Measurements from ENCODE around the gene RYR2. TPM values are rescaled to one million over a fixed set of nuclear protein-coding genes. Genes with fewer than 3 reads are reported as not detected.

The RYR2 gene
- total RNA-seq, 4 donors from 2014 or later: 0.13 to 2.5 (median 0.88) TPM

DNA sequence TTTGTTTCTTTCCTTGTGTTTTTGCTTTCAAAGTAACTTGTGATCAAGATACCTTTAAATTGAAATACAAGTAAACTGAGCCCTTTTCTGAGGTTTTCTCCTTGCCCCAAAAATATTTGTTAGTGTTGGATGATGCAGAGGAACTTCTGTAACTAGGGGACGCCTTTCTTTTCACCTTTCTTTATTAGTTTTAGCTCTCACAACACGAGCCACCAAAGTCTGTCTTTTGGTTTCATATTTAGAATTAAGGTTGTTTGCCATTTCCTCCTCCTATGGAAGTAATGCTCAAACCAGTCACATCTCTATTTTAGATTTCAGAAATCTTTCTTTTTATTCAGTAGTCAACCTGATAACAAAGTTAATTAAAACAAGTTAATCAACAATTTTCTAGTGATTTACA lies 727.9 kb downstream of the RYR2 start:
- no peaks in the 10 kb centered on the region for H3K27me3 ChIP-seq
- no peak for DNase-seq
- no peak overlapping the region for H3K27ac ChIP-seq
- no peaks in the 10 kb centered on the region for H3K9me3 ChIP-seq
- no peaks in the 10 kb centered on the region for H3K36me3 ChIP-seq
- no peaks in the 10 kb centered on the region for H3K4me1 ChIP-seq
- TF ChIP-seq CTCF (IDR thresholded peaks at IDR 0.05): no peak
- TF ChIP-seq POLR2A (IDR thresholded peaks at IDR 0.05): no peak
- H3K4me3 ChIP-seq: no peak overlapping the region

DNA sequence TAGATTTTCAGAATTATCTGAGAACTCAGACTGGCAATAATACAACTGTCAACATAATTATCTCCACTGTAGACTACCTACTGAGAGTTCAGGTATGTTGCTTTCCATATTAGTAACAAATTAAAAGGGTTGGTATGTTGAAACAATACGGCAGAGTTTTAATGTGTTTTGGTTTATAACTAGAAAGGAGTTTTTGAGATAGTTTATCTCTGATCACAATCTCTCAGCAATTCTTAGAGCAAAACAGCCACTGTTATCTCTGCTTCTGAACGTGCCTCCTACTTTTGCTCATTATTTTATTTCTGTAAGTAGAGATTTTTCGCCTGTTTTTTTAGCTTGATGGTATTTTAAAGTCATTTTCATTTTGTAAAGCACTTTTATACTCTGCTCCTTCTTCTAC lies 730.0 kb downstream of the RYR2 start:
- Histone ChIP-seq H3K27ac (no peak overlapping the region), H3K36me3 (no peaks in the 10 kb centered on the region), H3K4me1 (no peaks in the 10 kb centered on the region), H3K9me3 (no peaks in the 10 kb centered on the region), H3K27me3 (no peaks in the 10 kb centered on the region), H3K4me3 (no peak overlapping the region)
- no peak for DNase-seq
- TF ChIP-seq CTCF (IDR thresholded peaks at IDR 0.05): no peak
- TF ChIP-seq POLR2A (IDR thresholded peaks at IDR 0.05): no peak

- Histone ChIP-seq H3K36me3 (no peaks in the 10 kb centered on the region), H3K27me3 (no peaks in the 10 kb centered on the region), H3K4me1 (no peaks in the 10 kb centered on the region), H3K9me3 (no peaks in the 10 kb centered on the region), H3K27ac (no peak overlapping the region), H3K4me3 (no peak overlapping the region)
- TF ChIP-seq POLR2A (IDR thresholded peaks at IDR 0.05) (no peak), CTCF (IDR thresholded peaks at IDR 0.05) (no peak)
- no peak for DNase-seq
These were observed 732.3 kb downstream of the RYR2 start for GRCh38 chr1:237774246-237774645.

DNA sequence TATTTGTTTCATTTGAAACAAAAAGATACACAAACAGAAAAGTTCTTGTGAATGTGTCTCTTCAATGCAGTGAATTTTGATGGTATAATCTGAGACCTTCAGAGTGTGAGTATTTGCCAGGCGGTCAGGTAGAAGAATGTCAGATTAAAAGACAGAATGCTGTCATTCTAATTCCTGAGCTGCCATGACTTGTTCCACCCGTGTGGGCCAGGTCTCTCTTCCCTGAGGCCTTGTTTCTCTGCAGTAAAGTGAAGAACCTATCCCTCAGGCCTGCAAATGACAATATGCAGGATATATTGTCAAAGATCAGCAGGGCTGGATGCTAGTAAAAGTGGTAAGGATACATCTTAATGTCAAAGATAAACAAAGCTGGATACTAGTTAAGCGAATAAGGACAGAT lies 737.4 kb downstream of the RYR2 start:
- TF ChIP-seq CTCF (IDR thresholded peaks at IDR 0.05) (no peak), POLR2A (IDR thresholded peaks at IDR 0.05) (no peak)
- Histone ChIP-seq H3K36me3 (no peaks in the 10 kb centered on the region), H3K27me3 (no peaks in the 10 kb centered on the region), H3K4me3 (no peak overlapping the region), H3K9me3 (no peaks in the 10 kb centered on the region), H3K4me1 (no peaks in the 10 kb centered on the region), H3K27ac (no peak overlapping the region)
- no peak for DNase-seq

DNA sequence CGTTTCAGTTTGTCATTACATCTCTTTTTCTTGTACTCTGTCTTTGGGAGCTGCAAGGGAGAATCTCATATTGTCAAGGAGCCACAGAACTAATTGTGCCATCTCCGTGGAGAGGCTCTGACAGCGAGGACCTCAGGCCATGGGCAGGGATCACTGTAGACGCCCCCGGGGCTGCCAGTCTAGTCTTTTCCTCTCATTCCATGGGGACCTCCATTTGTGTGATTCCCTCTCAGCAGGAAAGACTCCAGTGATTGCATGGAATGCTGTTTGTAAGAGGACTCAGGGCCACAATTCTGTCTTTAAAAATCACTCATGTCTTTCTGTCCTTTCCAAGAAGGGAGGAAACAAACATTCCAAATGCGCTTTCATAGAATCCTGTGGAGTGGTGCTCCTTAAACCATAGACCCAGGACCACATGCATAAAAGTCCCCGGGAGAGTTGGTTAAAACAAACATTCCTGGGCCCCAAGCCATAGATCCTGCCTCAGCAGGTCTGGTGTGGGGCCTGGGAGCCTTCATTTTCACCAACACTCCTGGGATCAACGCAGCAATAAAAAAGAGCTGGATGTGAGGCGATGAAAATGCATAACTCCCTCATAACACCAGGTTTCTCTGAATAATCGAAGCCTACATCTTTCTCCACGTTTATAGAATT lies 744.2 kb downstream of the RYR2 start:
- Histone ChIP-seq H3K27ac (no peak overlapping the region), H3K9me3 (no peaks in the 10 kb centered on the region), H3K27me3 (no peaks in the 10 kb centered on the region), H3K36me3 (no peaks in the 10 kb centered on the region), H3K4me1 (no peaks in the 10 kb centered on the region), H3K4me3 (no peak overlapping the region)
- no peak for DNase-seq
- TF ChIP-seq CTCF (IDR thresholded peaks at IDR 0.05) (no peak), POLR2A (IDR thresholded peaks at IDR 0.05) (no peak)

DNA sequence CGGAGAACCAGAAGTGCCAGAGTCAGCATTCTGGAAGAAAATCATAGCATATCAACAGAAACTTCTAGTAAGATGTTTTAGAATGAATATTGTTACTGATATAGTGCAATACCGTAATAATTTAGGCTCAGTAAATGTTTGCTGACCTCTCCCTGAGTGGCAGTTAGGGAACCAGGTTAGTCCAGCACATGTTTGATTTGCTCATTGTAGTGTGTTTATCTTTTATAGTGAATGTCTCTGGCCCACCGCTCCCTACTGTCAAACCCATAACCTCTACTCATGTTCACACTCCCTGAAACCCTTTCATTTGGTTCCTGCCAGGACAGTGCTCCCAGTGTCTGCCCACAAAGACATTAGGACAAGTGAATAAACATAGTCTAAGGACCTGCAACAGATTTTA lies 746.1 kb downstream of the RYR2 start:
- no peak overlapping the region for H3K4me3 ChIP-seq
- no peaks in the 10 kb centered on the region for H3K4me1 ChIP-seq
- no peak for TF ChIP-seq CTCF (IDR thresholded peaks at IDR 0.05)
- no peak for TF ChIP-seq POLR2A (IDR thresholded peaks at IDR 0.05)
- H3K9me3 ChIP-seq: no peaks in the 10 kb centered on the region
- H3K27ac ChIP-seq: no peak overlapping the region
- H3K36me3 ChIP-seq: no peaks in the 10 kb centered on the region
- H3K27me3 ChIP-seq: no peaks in the 10 kb centered on the region
- DNase-seq: no peak
